Fibroblast of villous mesenchyme (primary cell): ENCODE data around the gene BFAR. TPM values are rescaled to one million over a fixed set of nuclear protein-coding genes. Genes with fewer than 3 reads are reported as not detected.
"Not testable (repeated sequence)": the region's sequence is repeated elsewhere in the genome, so short reads cannot be mapped to it uniquely, and the experiment has no call there.

Experiments
- DNase-seq: peaks from one replicate; pipeline ENCODE4 v3.0.0-alpha.2; 2010; ENCODE audit warnings: low read depth
- H3K4me3 ChIP-seq: 2 replicates; pipeline ENCODE4 v1.5.1; 2011; ENCODE audit warnings: low read depth, mild to moderate bottlenecking, low read length
- CTCF ChIP-seq: IDR thresholded peaks from 2 replicates; pipeline ENCODE4 v1.5.1; 2012; ENCODE audit warnings: low read depth, mild to moderate bottlenecking, low read length; ENCODE audit not compliant: insufficient read depth
- total RNA-seq: library from RNA; depleted of rRNA; stranded (reverse); fragments of >200 nt; gene quantifications from 2 replicates; pipeline ENCODE4 v1.2.3, GENCODE V29; 2012

BFAR gene
- total RNA-seq, 1 donor, result 111 TPM

- no peak for DNase-seq
- no peak overlapping the region for H3K4me3 ChIP-seq
- TF ChIP-seq CTCF, result no peak
Observed at GRCh38 chr16:14676633-14677032, 43.9 kb downstream of the BFAR start.

- TF ChIP-seq CTCF, result no peak
- DNase-seq, result no peak
- no peak overlapping the region for H3K4me3 ChIP-seq
Observed at GRCh38 chr16:14677627-14678026, 44.9 kb downstream of the BFAR start.

- no peak overlapping the region for H3K4me3 ChIP-seq
- no peak for TF ChIP-seq CTCF
- DNase-seq, result no peak
Observed at GRCh38 chr16:14678748-14679497, 46.2 kb downstream of the BFAR start.

GRCh38 chr16:14680396-14680795 lies 47.6 kb downstream of the BFAR start:
- H3K4me3 ChIP-seq, DNase-seq: not testable (repeated sequence)

- no peak for DNase-seq
- no peak overlapping the region for H3K4me3 ChIP-seq
- no peak for TF ChIP-seq CTCF
Observed at GRCh38 chr16:14681115-14681514, 48.4 kb downstream of the BFAR start.

- DNase-seq, result no peak
- H3K4me3 ChIP-seq, result no peak overlapping the region
- no peak for TF ChIP-seq CTCF
Observed at GRCh38 chr16:14682121-14682520, 49.4 kb downstream of the BFAR start.

- not testable (repeated sequence) for DNase-seq, H3K4me3 ChIP-seq
Observed at GRCh38 chr16:14685870-14686793, 53.4 kb downstream of the BFAR start.

- not testable (repeated sequence) for DNase-seq, H3K4me3 ChIP-seq
Observed at GRCh38 chr16:14694129-14694528, 61.4 kb downstream of the BFAR start, which contains the start of gene PLA2G10. PLA2G10 (minus strand) TSS chr16:14694308; CDS start chr16:14694229, 79 bp downstream.

- H3K4me3 ChIP-seq, DNase-seq: not testable (repeated sequence)
Observed at GRCh38 chr16:14701859-14702258, 69.1 kb downstream of the BFAR start.

GRCh38 chr16:14702672-14703071 lies 69.9 kb downstream of the BFAR start:
- not testable (repeated sequence) for H3K4me3 ChIP-seq, DNase-seq

GRCh38 chr16:14703156-14704011 lies 70.6 kb downstream of the BFAR start, which contains the start of gene NPIPA3:
NPIPA3 (plus strand) TSS chr16:14703411; CDS start chr16:14708944, 5,533 bp downstream.
- DNase-seq, H3K4me3 ChIP-seq: not testable (repeated sequence)
